PC-3 (cell line): ENCODE data around the gene CELF2.

ENCODE experiments used
- CTCF ChIP-seq: fragments of 300-600 bp; sonication (generic); conservative IDR thresholded peaks from 2 replicates; pipeline ENCODE4 v1.5.1; 2017; ENCODE audit warnings: antibody characterized with exemption, low read depth, mild to moderate bottlenecking, low read length
- EZH2 ChIP-seq: fragments of 300-600 bp; sonication (generic); IDR thresholded peaks from one replicate; pipeline ENCODE4 v1.6.1; 2017; ENCODE audit warnings: antibody characterized with exemption, mild to moderate bottlenecking, low read length; ENCODE audit not compliant: unreplicated experiment

DNA sequence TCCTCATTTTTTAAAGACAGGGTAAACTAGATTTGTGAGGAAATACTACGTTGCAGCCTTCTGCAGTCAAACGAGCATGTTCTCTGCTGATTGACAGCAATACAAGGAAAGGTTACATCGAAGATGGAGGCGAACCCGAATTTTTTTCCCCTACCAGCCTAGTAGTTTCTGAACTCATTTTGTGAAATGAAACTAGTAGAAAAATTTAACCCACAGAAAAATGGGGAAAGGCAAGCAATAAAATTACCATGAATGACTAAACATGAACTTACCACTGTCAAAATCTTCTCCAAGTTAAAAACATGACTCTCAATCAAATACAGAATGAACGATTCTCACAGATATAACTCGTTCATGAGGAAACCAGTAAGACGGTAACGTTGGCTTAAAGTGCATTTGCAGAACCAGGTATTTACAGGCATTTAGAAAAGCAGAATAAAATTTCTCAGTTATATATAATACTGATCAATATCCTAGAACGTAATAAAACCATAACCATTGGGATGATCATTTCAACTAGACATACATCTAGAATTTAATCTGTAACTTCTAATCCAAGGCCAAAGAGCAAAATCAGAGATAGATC lies 73.9 kb downstream of the CELF2 start:
- no peak for TF ChIP-seq CTCF
- TF ChIP-seq EZH2 = no peak
